ENCODE results near the gene SFMBT1. TPM values are rescaled to one million over a fixed set of nuclear protein-coding genes. Genes with fewer than 3 reads are reported as not detected.

SFMBT1 gene
- total RNA-seq, 1 donor from 2014 or later: 6.5 TPM

- TF ChIP-seq, protein P1, sequence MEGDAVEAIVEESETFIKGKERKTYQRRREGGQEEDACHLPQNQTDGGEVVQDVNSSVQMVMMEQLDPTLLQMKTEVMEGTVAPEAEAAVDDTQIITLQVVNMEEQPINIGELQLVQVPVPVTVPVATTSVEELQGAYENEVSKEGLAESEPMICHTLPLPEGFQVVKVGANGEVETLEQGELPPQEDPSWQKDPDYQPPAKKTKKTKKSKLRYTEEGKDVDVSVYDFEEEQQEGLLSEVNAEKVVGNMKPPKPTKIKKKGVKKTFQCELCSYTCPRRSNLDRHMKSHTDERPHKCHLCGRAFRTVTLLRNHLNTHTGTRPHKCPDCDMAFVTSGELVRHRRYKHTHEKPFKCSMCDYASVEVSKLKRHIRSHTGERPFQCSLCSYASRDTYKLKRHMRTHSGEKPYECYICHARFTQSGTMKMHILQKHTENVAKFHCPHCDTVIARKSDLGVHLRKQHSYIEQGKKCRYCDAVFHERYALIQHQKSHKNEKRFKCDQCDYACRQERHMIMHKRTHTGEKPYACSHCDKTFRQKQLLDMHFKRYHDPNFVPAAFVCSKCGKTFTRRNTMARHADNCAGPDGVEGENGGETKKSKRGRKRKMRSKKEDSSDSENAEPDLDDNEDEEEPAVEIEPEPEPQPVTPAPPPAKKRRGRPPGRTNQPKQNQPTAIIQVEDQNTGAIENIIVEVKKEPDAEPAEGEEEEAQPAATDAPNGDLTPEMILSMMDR (IDR thresholded peaks at IDR 0.05; ENCODE audit: partially characterized antibody, unreplicated experiment): no peak
- H3K27me3 Mint-ChIP-seq (ENCODE audit: unreplicated experiment): peaks cover 6% of the 10 kb centered on the region
- H3K9me3 Mint-ChIP-seq (ENCODE audit: unreplicated experiment): no peaks in the 10 kb centered on the region
- H3K27ac Mint-ChIP-seq (ENCODE audit: unreplicated experiment): no peak overlapping the region
- no peak overlapping the region for H3K4me3 Mint-ChIP-seq (ENCODE audit: unreplicated experiment)
- H3K4me1 Mint-ChIP-seq (ENCODE audit: low read depth, unreplicated experiment): peaks cover 14% of the 10 kb centered on the region
- no peaks in the 10 kb centered on the region for H3K36me3 Mint-ChIP-seq (ENCODE audit: unreplicated experiment)
- no peak for DNase-seq
Measured at GRCh38 chr3:52891615-52892081, 154.2 kb downstream of the SFMBT1 start.

DNA sequence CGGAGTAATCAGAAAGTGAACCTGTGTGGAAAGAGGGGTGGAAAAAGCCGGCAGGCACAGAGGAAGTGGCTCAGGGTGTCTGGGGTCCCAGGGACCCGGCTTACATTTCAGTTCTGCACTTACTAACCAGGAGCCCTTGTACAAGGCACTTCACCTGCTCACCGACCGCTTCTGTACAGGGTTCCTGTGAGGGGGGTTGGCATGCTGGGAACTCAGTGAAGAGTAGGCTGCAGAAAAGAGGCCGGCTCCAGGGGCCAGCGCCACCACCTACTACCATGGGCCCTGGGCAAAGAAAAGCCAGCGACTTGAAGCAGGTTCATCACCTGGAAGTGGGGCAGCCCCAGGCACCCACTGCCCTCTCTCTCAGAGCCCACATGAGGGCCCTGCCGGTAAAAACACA is 154.7 kb downstream of the SFMBT1 start:
- peaks cover 11% of the 10 kb centered on the region for H3K4me1 Mint-ChIP-seq (ENCODE audit: low read depth, unreplicated experiment)

DNA sequence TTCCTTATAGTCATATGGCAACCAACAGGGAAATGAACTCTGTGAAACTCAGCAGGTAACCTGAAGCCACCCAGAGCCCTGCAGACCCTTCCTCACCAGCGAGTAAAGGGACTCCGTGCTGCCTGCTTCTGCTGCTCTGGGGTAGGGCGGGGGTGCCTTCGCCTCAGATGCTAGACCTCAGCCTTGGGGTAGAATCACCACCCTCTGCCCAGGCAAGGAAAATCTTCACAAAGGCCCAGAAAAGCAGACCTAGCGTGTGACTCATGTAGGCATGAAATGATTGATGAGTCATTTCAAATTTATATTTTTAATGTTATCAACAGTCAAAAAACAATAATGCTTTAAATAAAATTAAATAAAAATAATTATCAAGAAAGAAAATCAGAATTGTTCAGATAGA is 155.1 kb downstream of the SFMBT1 start:
- TF ChIP-seq, protein P1 (IDR thresholded peaks at IDR 0.05; ENCODE audit: partially characterized antibody, unreplicated experiment): no peak
- Mint-ChIP-seq H3K4me3 (ENCODE audit: unreplicated experiment) (no peak overlapping the region), H3K27ac (ENCODE audit: unreplicated experiment) (no peak overlapping the region), H3K9me3 (ENCODE audit: unreplicated experiment) (no peaks in the 10 kb centered on the region), H3K4me1 (ENCODE audit: low read depth, unreplicated experiment) (peaks cover 8% of the 10 kb centered on the region), H3K36me3 (ENCODE audit: unreplicated experiment) (peaks cover 2% of the 10 kb centered on the region), H3K27me3 (ENCODE audit: unreplicated experiment) (peaks cover 3% of the 10 kb centered on the region)
- DNase-seq: no peak

More for the DNA sequence above, 154.7 kb downstream of the SFMBT1 start:
- Mint-ChIP-seq H3K27ac (ENCODE audit: unreplicated experiment) (no peak overlapping the region), H3K4me3 (ENCODE audit: unreplicated experiment) (no peak overlapping the region), H3K36me3 (ENCODE audit: unreplicated experiment) (no peaks in the 10 kb centered on the region), H3K9me3 (ENCODE audit: unreplicated experiment) (no peaks in the 10 kb centered on the region), H3K27me3 (ENCODE audit: unreplicated experiment) (peaks cover 5% of the 10 kb centered on the region)
- TF ChIP-seq, protein P1 (IDR thresholded peaks at IDR 0.05; ENCODE audit: partially characterized antibody, unreplicated experiment): no peak
- DNase-seq: no peak

DNA sequence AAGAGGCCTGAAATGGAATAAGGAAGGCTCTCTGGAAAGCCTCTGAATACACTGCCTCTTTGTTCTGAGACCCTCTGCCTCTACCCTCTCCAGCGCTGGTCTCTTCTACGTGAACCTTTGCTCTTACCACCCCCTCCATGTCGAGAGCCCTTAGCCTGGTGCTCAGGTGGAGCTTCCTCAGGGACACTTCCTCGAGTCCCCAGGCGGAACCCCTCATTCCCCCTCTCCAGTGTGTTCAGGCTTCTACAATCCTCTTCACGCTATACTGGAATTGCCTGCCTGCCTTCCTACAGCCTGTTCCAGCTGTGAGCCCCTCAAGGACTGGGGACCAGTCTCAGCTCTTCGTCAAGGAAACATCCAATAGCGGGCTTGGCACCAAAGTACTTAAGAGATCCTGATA is 156.0 kb downstream of the SFMBT1 start:
- H3K36me3 Mint-ChIP-seq (ENCODE audit: unreplicated experiment): peaks cover 10% of the 10 kb centered on the region

DNA sequence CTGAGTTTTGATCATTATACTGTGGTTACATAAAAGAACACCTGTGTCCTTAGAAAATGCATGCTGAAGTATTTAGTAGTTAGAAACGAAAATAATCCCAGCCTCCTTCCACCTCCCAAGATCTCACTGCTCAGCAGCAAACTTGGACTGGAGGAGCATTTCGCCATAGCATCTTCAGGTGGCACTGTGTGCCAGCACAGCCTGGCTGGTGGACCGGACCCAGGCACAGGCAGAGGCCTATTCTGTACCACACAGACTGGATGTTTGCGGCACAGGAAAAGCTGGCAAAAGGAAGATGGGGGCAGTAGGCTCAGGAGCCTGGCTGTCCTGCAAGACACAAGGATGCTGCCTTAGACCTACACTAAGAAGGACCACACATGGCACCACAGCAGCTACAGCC is 158.7 kb downstream of the SFMBT1 start:
- Mint-ChIP-seq H3K9me3 (ENCODE audit: unreplicated experiment) (no peaks in the 10 kb centered on the region), H3K27me3 (ENCODE audit: unreplicated experiment) (peaks cover 2% of the 10 kb centered on the region), H3K27ac (ENCODE audit: unreplicated experiment) (no peak overlapping the region), H3K4me1 (ENCODE audit: low read depth, unreplicated experiment) (no peaks in the 10 kb centered on the region), H3K4me3 (ENCODE audit: unreplicated experiment) (no peak overlapping the region), H3K36me3 (ENCODE audit: unreplicated experiment) (peaks cover 14% of the 10 kb centered on the region)
- TF ChIP-seq, protein P1 (IDR thresholded peaks at IDR 0.05; ENCODE audit: partially characterized antibody, unreplicated experiment): no peak
- DNase-seq: no peak

More for the DNA sequence above, 156.0 kb downstream of the SFMBT1 start:
- Mint-ChIP-seq H3K9me3 (ENCODE audit: unreplicated experiment) (no peaks in the 10 kb centered on the region), H3K4me3 (ENCODE audit: unreplicated experiment) (no peak overlapping the region), H3K27me3 (ENCODE audit: unreplicated experiment) (peaks cover 2% of the 10 kb centered on the region), H3K27ac (ENCODE audit: unreplicated experiment) (no peak overlapping the region), H3K4me1 (ENCODE audit: low read depth, unreplicated experiment) (no peaks in the 10 kb centered on the region)
- TF ChIP-seq, protein P1 (IDR thresholded peaks at IDR 0.05; ENCODE audit: partially characterized antibody, unreplicated experiment): no peak
- no peak for DNase-seq

All from glutamatergic neuron (in vitro differentiated cells).